Measurements from ENCODE around the gene RGPD6. TPM values are rescaled to one million over a fixed set of nuclear protein-coding genes. Genes with fewer than 3 reads are reported as not detected.

RGPD6 gene
- total RNA-seq: 11.9 and 19.5 TPM in 2 replicates

DNA sequence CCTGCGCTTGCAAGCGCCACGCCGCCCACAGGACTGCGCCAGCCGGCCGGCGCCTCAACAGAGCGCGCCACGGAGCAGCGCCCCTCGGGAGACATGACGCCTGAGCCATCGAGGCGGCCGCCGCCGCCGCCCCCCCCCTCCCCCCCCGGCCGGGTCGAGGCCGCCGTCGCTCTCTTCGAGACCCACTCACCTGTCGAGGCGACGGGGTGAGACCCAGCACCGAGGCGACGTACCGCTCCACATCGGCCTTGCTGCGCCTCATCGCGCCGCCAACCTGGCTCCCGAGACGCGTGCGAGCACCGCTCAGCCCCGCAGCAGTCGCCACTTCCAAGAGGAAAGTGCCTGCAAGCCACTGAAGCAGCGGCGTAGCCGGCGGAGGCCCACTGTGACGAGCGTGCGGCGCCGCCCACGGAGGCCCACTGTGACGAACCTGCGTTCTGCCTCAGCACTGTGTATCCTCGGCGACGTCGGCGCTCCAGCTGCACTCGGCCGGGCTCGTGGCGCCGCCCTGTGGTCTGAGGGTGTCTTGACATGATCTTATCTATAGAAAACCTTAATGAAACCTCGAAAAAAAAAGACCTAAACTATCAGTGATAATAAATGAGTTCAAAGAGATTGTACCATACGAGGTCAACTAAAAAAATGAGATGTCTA lies at the start of gene RGPD6:
TSS of gene RGPD6 (minus strand) at position 460 of the 654 bp plus-strand sequence. CDS start at position 262, 198 bp downstream.

DNA sequence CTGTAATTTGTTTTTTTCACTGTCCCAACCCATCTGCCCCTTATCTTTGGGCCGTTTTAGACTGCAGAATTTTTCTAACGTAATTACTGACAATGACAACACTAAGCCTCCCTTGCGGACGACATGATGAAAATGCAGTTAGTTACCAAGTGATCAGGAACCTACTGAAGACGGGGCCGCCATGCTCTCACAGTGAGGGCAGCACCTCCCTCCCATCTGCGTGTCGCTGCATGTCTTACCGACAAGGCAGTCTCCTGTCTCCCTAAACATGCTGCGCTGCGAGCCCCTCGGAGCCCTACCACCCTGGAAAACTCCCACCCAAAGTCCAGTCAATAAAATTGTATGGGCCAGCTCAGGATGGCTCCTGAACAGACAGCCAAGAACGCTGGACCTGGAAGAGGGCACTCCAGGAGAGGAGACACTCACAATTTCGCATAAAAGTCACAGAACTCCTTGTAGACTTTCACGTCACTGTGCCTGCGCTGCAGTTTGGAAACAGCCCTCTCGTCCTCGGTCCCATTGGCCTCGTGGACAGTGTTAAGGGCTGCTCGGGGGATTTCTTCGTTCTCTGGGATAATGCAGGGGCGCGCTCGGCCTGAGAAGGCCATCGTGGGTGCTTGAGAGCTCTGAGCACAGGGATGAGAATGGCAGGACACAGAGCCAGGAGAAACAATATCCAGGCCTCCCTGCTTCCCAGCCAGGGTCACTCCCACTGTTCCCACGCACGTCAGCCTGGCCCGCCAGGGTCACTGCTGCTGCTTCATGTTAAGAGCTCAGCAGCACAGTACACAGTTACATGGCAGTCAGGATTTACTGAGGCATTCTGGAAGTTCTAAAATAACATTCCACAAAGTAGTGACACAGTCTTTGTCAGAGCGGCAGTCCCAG lies 104.6 kb downstream of the RGPD6 start, which contains the start of gene LIMS4:
TSS of gene LIMS4 (minus strand) at position 646 of the 888 bp plus-strand sequence. CDS start at position 608, 38 bp downstream.

Other genes starting within 250 kb of the RGPD6 start
- gene LIMS4, start 104.4 kb downstream of the RGPD6 start, total RNA-seq: 1.3 TPM in 1 of 2 replicates, not detected in the other
- 11.1 and 31.0 TPM in 2 replicates for gene BUB1, start 100.8 kb upstream of the RGPD6 start, total RNA-seq
- gene ACOXL, start 155.4 kb upstream of the RGPD6 start, total RNA-seq: not detected in 2 replicates

All from epithelial cell of alveolus of lung (primary cell).